Tibial artery (tissue), 4 donors: ENCODE data around the gene IFITM5.
A peak's percentile ranks its signal among the peaks of the same experiment; 100 is the strongest.
"Not testable (repeated sequence)": the region's sequence is repeated elsewhere in the genome, so short reads cannot be mapped to it uniquely, and the experiment has no call there.

ENCODE experiments used
- DNase-seq, 2 donors: peaks; one replicate each; pipeline ENCODE4 v3.0.0-alpha.2; 2019
- H3K27ac ChIP-seq, 2 donors: fragments of 200-600 bp; sonication (generic) in 1 of 2; 1 replicate in 1 of 2; 2 replicates in 1 of 2; pipeline ENCODE4 v1.5.1; 2018 to 2019; ENCODE audit warnings: mild to moderate bottlenecking in 1 of 2
- H3K27me3 ChIP-seq, 2 donors: fragments of 200-600 bp; sonication (generic) in 1 of 2; one replicate each; pipeline versions ENCODE4 v1.5.1 to v1.6.0; 2016 to 2019
- H3K36me3 ChIP-seq, 3 donors: fragments of 200-600 bp; sonication (generic) in 2 of 3; one replicate each; pipeline ENCODE4 v1.5.1; 2016 to 2019; ENCODE audit warnings: mild to moderate bottlenecking in 2 of 3
- H3K4me1 ChIP-seq, 4 donors: fragments of 200-600 bp; sonication (generic) in 2 of 4; 1 replicate in 3 of 4; 2 replicates in 1 of 4; pipeline ENCODE4 v1.5.1; 2016 to 2019
- H3K4me3 ChIP-seq, 2 donors: fragments of 200-600 bp; sonication (generic) in 1 of 2; 1 replicate in 1 of 2; 2 replicates in 1 of 2; pipeline ENCODE4 v1.5.1; 2018 to 2019; ENCODE audit warnings: mild to moderate bottlenecking in 2 of 2
- H3K9me3 ChIP-seq, 3 donors: fragments of 200-600 bp; sonication (generic) in 1 of 3; one replicate each; pipeline ENCODE4 v1.5.1; 2016 to 2019
- intact Hi-C: fragments of 100-400 bp; cut with DNase I; formaldehyde crosslinking; loops from one replicate; pipeline ENCODE4 v1.15.0; 2023; ENCODE audit warnings: low total_unique reads
- TF ChIP-seq, protein P1 (sequence below), 2 experiments: fragments of 200-600 bp in 1 of 2; fragments of 450-650 bp in 1 of 2; IDR thresholded peaks; one replicate each; pipeline ENCODE4 v1.5.1; 2017 to 2019; ENCODE audit warnings: antibody characterized with exemption in 2 of 2, mild to moderate bottlenecking in 1 of 2, moderate library complexity in 1 of 2

The IFITM5 gene

DNA sequence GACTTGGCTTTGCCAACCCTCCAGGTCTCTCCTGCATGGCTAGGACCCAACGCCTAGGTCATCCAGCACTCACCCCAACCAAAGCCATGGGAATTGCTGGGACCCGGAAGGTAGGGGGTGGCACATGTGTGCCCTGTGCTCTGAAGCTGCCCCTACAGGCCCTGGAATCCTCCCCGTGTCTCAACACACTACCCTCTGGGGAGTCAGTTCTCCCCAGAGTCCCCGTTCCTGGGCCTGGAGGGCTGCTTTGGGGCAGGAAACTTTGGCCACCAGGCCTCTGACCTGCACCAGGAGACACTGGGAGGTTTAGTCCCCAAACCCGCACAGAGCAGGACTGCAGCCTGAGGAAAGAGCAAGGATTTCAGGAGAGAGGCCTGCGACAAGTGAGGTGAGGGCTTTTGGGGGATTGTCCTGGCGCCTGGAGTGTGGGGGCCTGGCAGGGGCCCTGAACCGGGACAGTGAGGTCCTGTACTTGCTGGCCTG lies 14.0 kb upstream of the IFITM5 start:
- Histone ChIP-seq H3K4me3 (peak overlapping the region in 1 of 2 donors; percentile 51), H3K27me3 (peaks cover 0 to 11% of the 10 kb centered on the region in 2 donors), H3K4me1 (peaks cover 0 to 41% (median 28%) of the 10 kb centered on the region in 4 donors), H3K9me3 (no peaks in the 10 kb centered on the region), H3K36me3 (no peaks in the 10 kb centered on the region), H3K27ac (peak overlapping the region; percentile 37 to 64)
- DNase-seq: no peak
- TF ChIP-seq, protein P1, sequence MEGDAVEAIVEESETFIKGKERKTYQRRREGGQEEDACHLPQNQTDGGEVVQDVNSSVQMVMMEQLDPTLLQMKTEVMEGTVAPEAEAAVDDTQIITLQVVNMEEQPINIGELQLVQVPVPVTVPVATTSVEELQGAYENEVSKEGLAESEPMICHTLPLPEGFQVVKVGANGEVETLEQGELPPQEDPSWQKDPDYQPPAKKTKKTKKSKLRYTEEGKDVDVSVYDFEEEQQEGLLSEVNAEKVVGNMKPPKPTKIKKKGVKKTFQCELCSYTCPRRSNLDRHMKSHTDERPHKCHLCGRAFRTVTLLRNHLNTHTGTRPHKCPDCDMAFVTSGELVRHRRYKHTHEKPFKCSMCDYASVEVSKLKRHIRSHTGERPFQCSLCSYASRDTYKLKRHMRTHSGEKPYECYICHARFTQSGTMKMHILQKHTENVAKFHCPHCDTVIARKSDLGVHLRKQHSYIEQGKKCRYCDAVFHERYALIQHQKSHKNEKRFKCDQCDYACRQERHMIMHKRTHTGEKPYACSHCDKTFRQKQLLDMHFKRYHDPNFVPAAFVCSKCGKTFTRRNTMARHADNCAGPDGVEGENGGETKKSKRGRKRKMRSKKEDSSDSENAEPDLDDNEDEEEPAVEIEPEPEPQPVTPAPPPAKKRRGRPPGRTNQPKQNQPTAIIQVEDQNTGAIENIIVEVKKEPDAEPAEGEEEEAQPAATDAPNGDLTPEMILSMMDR (IDR thresholded peaks at IDR 0.05): no peak
- intact Hi-C loops: no loop called here

DNA sequence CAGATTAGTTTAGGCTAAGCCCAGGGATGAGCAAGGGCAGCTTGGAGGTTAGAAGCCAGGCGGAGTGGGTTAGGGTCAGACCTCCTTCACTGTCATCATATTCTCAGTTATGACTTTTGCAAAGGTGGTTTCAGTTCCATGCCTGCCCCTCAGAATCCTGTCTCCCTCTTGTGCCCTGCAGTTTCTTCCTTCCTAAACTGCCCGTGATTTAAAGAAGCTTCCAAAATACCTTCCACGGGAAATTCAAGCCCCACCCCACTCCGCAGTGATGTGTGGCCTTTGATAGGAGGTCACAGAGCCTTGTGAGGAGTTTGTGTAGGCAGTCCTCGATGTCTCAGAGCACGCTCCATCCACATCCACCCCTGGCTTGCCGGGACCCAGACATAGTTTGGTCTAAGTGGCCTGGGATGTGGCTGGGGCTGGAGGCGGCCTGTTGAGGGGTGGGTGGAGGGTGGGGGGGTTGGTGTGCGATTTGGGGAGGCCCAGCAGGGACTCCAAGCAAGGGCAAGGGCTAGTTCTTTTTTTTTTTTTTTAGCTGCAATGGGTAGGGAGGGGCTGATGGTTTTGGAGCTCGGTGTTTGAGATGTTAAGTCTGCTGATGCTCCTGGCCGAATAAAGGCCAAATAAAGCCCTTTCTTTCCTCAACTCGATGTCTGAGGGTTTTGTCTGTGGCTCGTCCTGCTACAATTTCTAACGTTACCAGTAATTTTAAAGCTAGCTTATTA lies 12.9 kb upstream of the IFITM5 start:
- Histone ChIP-seq H3K27ac (peak overlapping the region in 1 of 2 donors; percentile 64), H3K4me1 (peaks cover 0 to 41% (median 27%) of the 10 kb centered on the region in 4 donors), H3K9me3 (no peaks in the 10 kb centered on the region), H3K4me3 (peak overlapping the region in 1 of 2 donors; percentile 47), H3K36me3 (no peaks in the 10 kb centered on the region), H3K27me3 (peaks cover 0 to 11% of the 10 kb centered on the region in 2 donors)
- TF ChIP-seq, protein P1 (IDR thresholded peaks at IDR 0.05): no peak
- intact Hi-C loops: no loop called here
- DNase-seq: no peak

DNA sequence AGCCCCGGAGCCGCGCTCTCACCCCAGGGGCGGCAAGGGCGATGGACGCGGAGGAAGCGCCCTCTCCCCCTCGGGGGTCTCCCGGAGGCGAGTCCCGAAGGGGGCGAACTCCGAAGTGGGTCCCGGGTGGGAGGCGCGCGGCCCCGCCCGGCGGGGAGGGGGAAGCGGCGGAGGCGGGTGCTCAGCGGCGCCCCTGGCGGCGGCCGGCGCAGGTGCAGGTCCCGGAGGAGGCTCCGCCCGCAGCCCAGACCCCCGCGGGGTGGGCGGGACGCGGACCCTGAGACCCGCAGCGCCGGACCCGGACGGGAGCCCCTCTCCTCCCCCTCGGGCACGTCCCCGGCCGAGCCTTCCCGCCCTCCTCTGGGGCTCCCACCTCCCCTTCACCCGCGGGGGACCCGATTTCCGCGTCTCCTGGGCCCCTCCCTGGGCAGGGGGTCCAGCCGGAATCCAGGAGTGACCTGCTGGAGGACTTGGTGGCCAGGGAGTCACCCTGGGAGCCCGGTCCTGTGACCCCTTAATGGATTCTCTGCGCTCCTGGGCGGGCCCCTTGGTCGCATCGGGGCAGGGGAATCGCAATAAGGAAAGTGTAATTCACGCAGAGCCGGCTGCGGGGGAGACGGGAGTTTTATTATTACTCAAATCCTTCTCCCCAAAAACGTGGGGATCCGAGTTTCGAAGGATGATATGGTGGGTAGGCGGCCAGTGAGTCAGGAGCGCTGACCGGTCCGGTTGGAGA lies 11.9 kb upstream of the IFITM5 start:
- peak overlapping the region in 1 of 2 donors; percentile 64 for H3K27ac ChIP-seq
- peak overlapping the region; percentile 47 to 50 for H3K4me3 ChIP-seq
- intact Hi-C loops, H3K9me3 ChIP-seq, H3K27me3 ChIP-seq, DNase-seq, H3K36me3 ChIP-seq: not testable (repeated sequence)
- peaks cover 0 to 38% (median 25%) of the 10 kb centered on the region in 4 donors for H3K4me1 ChIP-seq

DNA sequence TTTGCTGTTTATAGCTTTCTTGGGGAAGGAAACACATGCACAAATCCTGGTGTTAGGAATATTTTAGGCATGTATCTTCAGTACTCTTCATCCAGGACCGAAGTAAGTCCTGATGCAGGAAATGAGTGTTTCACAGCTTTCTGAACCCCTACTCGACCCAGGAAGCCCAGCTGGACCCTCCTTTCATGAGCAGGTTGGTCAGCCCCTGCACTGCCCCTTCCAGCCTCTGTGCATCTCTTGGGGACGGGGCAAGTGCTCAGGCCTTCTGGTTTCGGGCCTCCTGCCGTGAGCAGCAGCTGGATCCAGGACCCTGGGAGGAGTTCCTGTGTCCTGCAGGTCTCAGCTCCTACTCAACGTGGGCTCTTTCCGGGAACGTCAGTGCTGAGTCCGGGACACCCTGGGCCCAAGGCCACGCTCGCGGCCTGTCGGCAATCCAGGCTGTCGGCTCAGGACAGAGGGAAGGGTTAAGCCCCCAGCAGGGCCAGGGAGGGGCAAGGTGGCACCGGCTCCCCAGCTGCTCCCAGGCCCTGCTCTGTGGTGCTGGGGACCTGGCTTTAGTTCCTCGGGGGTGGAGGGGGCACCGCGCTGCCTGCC lies 10.8 kb upstream of the IFITM5 start:
- H3K9me3 ChIP-seq, H3K36me3 ChIP-seq, DNase-seq, H3K27me3 ChIP-seq: not testable (repeated sequence)
- intact Hi-C loops: loop anchor here (10.0 kb wide), 2 partner anchors 55 to 225 kb away; partner anchors contain the start of genes HRAS and LRRC56
- Histone ChIP-seq H3K4me1 (peaks cover 0 to 31% (median 18%) of the 10 kb centered on the region in 4 donors), H3K4me3 (peak overlapping the region; percentile 54), H3K27ac (peak overlapping the region; percentile 67 to 79)

DNA sequence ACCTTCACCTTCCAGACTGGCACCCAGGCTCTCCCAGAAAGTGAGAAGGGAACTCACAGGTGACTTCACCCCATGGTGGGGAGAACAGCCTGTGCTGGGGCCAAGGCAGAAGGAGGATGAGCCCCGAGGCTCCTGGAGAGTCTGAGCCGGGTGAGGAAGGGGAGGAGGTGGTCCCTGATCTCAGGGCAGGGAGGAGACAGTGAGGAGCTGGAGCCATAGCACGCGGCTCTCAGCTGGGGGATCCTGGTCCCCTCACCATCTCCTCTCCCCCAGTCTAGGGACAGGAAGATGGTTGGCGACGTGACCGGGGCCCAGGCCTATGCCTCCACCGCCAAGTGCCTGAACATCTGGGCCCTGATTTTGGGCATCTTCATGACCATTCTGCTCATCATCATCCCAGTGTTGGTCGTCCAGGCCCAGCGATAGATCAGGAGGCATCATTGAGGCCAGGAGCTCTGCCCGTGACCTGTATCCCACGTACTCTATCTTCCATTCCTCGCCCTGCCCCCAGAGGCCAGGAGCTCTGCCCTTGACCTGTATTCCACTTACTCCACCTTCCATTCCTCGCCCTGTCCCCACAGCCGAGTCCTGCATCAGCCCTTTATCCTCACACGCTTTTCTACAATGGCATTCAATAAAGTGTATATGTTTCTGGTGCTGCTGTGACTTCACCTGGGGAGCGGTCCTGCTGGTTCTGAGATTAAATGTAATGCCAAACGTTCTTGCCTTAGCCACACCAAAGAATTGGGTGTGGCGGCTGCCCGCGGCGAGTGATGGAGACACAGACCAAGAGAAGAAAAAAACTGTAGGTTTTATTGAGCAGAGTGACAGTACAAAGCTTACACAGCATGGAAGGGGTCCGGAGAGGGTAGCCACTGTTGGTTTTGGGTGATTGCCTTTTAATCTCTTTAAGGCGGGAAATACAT lies 9.7 kb upstream of the IFITM5 start:
- intact Hi-C loops: loop anchor here (10.0 kb wide), 2 partner anchors 54 to 226 kb away; partner anchors contain the start of genes HRAS and LRRC56
- not testable (repeated sequence) for DNase-seq, H3K9me3 ChIP-seq, H3K27me3 ChIP-seq, H3K36me3 ChIP-seq
- peak overlapping the region; percentile 67 to 79 for H3K27ac ChIP-seq
- peak overlapping the region; percentile 54 for H3K4me3 ChIP-seq
- peaks cover 0 to 37% (median 18%) of the 10 kb centered on the region in 4 donors for H3K4me1 ChIP-seq

DNA sequence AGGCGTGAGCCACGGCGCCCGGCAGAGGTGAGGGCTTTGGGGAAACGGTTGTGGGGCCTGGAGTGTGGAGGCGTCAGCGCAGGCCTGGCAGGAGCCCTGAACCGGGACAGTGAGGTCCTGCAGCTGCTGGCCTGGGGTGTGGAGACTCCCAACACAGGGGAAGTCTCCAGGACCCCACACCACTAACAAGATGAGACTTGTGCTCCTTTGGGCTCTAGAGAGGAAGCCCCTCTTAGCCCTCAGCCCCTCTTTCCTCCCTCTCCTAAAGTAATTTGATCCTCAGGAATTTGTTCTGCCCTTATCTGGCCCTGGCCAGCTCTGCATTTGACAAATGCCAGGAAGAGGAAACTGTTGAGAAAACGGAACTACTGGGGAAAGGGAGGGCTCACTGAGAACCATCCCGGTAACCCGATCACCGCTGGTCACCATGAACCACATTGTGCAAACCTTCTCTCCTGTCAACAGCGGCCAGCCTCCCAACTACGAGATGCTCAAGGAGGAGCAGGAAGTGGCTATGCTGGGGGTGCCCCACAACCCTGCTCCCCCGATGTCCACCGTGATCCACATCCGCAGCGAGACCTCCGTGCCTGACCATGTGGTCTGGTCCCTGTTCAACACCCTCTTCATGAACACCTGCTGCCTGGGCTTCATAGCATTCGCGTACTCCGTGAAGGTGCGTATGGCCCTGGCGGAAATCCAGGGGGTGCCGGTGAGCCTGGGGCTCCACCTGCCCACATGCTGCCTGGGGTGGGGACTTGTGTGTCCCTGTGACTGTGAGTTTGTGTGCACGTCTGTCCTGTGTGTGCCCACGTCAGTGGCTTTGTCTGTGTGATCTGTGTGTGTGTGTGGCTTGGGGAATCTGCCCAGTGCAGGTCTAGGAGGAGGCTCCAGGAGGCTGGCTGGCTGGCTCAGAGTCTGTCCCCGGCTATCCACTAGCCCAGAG lies 8.7 kb upstream of the IFITM5 start, which contains the start of gene IFITM2:
TSS of gene IFITM2 (plus strand) at position 51 of the 943 bp plus-strand sequence. CDS start at position 428, 377 bp downstream.
- DNase-seq: peak; percentile 87 to 90
- H3K4me3 ChIP-seq: peak within 1 kb of the TSS; percentile 54
- intact Hi-C loops: loop anchor here (10.0 kb wide), 2 partner anchors 53 to 227 kb away; partner anchors contain the start of genes HRAS and LRRC56
- H3K36me3 ChIP-seq, H3K9me3 ChIP-seq, H3K27me3 ChIP-seq: not testable (repeated sequence)
- H3K27ac ChIP-seq: peak within 1 kb of the TSS; percentile 67 to 79
- peaks cover 0 to 32% (median 15%) of the 10 kb centered on the region in 4 donors for H3K4me1 ChIP-seq
